G401 (cell line): ENCODE data around the gene MSL1. TPM values are rescaled to one million over a fixed set of nuclear protein-coding genes. Genes with fewer than 3 reads are reported as not detected.

Experiments used
- DNase-seq: peaks from one replicate; pipeline ENCODE4 v3.0.0-alpha.2; 2015; ENCODE audit warnings: low spot score
- in situ Hi-C: cut with HindIII; loops from 2 replicates; pipeline ENCODE4 v1.10.0; 2016; ENCODE audit warnings: low sequenced_read_pairs, mixed read lengths
- total RNA-seq: library from RNA; depleted of rRNA; stranded (reverse); fragments of >200 nt; shearing (Covaris generic); gene quantifications from 2 replicates; pipeline ENCODE4 v1.2.3, GENCODE V29; 2014

Gene MSL1
- total RNA-seq, 1 experiment from 2014 or later: 80.5 TPM

- DNase-seq: no peak
- in situ Hi-C loops: no loop called here
Observed at GRCh38 chr17:40159456-40159855, 37.7 kb downstream of the MSL1 start.

DNA sequence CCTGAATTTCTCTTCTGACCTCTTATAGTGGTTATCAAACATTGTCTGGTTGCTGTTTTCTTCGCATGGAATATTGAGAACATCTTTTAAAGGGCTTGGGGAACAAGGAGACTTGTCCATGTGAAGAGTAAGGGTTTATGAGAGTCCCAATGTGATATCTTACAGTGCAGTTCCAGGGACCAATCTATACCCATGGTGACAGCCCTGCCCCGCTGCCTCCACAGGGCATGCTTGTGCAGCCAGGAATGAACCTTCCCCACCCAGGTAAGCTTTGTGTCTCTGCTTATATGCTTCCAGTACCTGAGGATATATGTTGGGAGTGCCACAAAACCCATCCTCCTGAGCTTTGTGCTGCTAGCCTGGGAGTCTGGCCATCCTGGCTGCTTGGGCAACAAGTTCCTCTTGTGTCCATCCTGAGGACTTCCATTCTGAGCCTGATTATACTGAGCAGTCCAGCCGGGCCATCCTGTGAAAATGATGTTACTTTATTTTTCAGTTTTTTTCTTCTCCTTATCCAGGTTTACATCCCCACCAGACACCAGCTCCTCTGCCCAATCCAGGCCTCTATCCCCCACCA, 46.0 kb downstream of the MSL1 start:
- in situ Hi-C loops: no loop called here
- DNase-seq: no peak

DNA sequence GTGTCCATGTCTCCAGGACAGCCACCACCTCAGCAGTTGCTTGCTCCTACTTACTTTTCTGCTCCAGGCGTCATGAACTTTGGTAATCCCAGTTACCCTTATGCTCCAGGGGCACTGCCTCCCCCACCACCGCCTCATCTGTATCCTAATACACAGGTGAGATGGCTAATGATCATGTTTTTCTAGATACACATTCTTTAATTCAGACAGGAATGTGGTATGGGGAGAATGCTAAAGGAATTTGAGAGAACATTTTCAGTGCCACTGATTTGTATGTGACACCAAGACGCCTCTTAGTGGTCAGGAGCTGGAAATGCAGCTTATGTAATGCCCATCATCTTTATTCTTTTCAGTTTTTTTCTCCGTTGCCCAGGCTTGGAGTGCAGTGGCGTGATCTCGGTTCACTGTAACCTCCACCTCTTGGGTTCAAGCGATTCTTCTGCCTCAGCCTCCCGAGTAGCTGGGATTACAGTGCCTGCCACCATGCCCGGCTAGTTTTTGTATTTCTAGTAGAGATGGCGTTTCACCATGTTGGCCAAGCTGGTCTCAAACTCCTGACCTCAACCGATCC, 46.6 kb downstream of the MSL1 start:
- peak; percentile 85 for DNase-seq
- in situ Hi-C loops: no loop called here

- no peak for DNase-seq
- in situ Hi-C loops: no loop called here
Observed at GRCh38 chr17:40170325-40170724, 48.6 kb downstream of the MSL1 start.

DNA sequence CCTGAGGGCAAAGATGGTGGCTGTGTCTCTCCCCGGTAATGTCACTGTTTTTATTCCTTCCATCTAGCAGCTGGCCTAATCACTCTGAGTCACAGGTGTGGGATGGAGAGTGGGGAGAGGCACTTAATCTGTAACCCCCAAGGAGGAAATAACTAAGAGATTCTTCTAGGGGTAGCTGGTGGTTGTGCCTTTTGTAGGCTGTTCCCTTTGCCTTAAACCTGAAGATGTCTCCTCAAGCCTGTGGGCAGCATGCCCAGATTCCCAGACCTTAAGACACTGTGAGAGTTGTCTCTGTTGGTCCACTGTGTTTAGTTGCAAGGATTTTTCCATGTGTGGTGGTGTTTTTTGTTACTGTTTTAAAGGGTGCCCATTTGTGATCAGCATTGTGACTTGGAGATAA, 50.0 kb downstream of the MSL1 start:
- in situ Hi-C loops: no loop called here
- DNase-seq: no peak

GRCh38 chr17:40173091-40173777, 51.5 kb downstream of the MSL1 start:
- in situ Hi-C loops: no loop called here
- no peak for DNase-seq

- DNase-seq: no peak
- in situ Hi-C loops: no loop called here
Observed at GRCh38 chr17:40173778-40174135, 52.0 kb downstream of the MSL1 start.

GRCh38 chr17:40174514-40174913, 52.7 kb downstream of the MSL1 start:
- DNase-seq: no peak
- in situ Hi-C loops: no loop called here

DNA sequence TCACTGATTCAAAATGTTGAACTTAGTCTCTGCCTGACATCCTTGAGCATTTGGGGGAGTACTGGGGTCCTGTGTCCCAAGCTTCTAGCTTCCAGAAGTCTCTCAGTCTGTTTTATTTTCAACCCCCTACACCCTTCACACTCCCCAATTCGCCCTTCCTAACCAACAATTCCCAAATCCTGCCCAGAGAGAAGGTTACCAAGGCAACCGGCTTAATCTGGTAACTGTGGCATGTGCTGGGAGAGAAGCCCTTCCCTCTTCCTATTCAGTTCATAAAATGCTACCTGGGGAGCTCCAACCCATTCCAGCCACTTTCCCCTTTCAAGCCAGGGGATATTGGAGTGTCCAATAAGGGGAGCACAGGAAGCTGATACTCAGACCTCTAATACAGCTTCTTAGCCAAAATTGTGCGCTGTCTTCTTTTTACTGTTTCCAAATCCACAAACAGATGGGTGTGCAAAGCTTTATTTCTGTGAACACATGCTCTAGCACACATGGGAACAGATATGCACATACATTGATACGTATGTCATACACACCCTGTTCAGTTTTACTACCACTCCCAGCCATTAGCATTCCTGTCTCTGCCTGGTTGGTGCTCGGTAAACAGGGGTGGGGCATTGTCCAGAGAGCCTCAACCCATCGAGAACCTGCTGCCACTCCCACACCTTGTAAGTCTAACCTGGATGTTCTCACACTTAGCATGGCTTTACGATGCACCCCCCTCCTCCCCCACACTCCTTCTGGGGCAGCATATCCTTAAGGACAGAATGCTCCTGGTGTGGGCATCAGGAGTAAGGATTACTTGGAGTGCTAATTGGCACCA, 54.4 kb downstream of the MSL1 start:
- DNase-seq: no peak
- in situ Hi-C loops: loop anchor here (5.0 kb wide), 1 partner anchor 104 kb away; no protein-coding TSS in a partner anchor

DNA sequence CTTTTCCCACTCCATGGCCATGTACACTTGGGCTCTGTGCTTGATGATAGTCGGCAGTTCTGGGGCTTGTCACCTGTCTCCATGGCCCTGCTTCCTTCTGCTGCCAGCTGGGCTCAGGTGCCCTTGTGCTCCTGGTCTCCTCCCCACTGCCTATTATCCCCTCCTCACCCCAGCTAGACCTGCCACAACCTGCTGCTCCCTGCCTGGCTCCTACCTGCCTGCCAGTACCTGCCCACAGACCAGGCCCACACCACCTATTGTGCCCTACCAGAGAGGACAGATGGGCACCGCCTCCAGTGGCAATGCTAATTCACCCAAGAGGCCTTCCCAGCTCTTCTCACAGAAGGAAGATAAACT, 55.0 kb downstream of the MSL1 start:
- in situ Hi-C loops: loop anchor here (5.0 kb wide), 1 partner anchor 104 kb away; no protein-coding TSS in a partner anchor
- DNase-seq: no peak

DNA sequence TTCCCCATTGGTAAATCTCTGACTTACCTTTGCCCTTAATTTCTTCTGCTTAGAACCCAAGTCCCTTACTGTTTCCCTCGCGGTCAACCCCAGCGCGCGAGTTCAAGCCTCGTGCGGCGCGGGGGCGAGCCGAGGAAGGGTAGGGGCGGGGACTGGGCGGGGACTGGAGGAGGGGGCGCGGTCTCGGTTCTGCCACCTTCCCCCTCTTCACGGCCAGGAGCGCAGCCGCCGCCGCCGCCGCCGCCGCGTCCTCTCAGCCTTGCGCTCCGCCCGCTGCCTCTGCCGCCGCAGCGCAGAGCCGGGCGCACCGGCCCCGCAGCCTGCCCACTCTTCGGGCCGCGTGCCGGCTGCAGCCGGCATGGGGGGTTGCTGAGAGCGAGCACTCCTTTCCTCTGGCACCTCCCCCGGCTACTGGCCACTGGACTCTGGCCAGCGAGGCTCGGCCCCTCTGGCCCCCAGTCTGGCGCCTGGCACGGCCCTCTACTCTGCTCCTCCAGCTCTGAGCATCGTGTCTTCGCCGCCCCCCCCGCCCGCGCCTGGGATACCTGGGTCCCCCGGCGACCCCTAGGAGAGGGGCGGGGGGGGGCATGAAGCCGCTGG, 55.6 kb downstream of the MSL1 start, which contains the start of gene RAPGEFL1:
TSS of gene RAPGEFL1 (plus strand) at position 196 of the 600 bp plus-strand sequence. CDS start at position 588, 392 bp downstream.
- DNase-seq: peak; percentile 79
- in situ Hi-C loops: loop anchor here (5.0 kb wide), 1 partner anchor 105 kb away; no protein-coding TSS in a partner anchor

- in situ Hi-C loops: loop anchor here (5.0 kb wide), 1 partner anchor 106 kb away; no protein-coding TSS in a partner anchor
- DNase-seq: peak; percentile 22
Observed at GRCh38 chr17:40178021-40178601, 56.3 kb downstream of the MSL1 start.

DNA sequence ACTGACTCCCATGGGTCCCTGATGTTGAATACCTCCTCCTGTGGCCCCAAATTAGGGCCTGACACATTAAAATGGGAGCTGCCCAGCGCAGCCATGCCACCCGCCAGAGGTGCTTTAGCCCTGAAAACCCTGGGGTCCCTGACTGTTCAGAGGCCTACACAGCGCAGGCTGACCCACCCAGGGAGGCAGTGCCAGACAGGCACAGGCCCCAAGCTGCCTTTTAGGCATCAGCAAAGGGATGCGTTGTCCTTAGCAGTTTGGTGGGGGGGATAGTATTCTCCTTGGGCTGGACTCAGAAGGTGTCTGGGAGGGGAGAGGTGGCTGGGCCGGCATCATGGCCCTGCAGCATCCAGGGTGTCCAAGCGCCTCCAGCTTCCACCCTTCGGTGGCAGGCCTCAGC, 56.9 kb downstream of the MSL1 start:
- peak; percentile 25 for DNase-seq
- in situ Hi-C loops: loop anchor here (5.0 kb wide), 1 partner anchor 106 kb away; no protein-coding TSS in a partner anchor

DNA sequence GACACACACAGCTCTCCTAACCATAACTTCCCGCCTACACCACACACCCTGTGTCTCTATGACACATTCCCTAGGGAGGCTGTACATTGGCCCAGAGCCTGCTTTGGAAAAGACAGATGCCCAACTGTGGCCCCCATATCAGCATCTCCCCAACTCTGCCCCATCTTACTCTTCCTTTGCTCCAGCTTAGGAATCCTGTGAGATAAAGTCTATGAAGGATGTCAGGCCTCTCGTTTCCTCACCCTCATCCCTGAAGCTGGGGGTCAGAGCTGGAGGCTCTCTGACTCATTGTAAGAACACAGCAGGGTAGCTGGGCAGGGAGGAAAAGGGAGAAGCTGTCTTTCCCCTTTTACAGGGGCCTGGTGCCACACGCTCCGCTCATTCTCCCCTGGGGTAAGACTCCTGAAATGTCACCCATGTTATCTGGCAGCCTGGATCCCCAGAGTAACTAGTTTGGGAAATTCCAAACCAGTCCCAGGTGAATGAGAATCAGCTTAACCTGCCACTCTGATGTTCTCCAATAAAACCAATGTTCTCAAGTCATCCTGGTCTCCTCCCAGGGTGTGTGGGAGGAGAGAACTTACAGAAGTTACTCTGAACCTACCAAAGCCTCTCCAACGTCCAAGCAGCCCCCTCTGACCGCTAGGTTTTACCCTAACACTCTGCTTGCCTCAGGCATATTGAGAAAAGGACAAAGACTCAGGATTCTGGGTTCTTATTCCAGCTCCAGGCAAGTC, 58.3 kb downstream of the MSL1 start:
- in situ Hi-C loops: loop anchor here (5.0 kb wide), 1 partner anchor 108 kb away; no protein-coding TSS in a partner anchor
- no peak for DNase-seq

DNA sequence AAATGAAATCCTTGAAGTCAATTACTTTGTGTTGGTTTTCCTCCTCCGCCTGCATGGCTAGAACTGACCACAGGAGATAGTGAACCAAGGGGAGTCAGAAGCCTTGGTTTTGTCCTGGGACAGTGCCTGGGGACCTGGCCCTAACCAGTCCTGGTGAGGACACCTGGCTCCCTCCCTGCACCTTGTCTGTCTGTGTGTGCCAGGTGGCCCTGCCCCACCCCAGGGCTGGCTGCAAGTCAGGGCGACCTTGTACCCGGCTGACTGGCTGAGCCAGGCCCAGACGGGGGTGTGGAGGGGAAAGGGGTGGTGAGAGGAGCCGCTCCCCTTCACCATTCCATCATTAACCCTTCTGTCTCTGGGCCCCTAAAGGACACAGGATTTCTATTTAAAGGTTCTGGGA, 58.9 kb downstream of the MSL1 start:
- in situ Hi-C loops: no loop called here
- no peak for DNase-seq

DNA sequence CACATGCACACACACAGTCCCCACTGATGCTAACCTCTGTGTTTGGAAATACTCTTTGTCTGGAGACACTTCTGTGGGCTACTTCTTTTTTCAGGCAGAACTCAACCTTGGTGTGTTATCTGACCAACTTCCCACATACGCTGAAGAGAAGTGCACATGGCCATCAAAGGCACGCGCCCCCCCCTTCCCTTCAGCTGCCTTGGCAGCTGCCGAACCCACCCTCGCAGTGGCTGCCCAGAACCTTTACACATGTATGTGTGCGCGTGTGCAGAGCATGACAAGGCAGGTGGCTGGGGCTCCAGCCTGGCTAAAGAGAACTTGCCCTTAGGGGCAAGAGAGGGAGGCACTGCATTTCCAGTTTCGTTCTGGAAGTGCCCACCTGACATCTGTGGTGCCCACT, 59.4 kb downstream of the MSL1 start:
- no peak for DNase-seq
- in situ Hi-C loops: no loop called here

GRCh38 chr17:40182606-40183005, 60.8 kb downstream of the MSL1 start:
- DNase-seq: no peak
- in situ Hi-C loops: no loop called here
